H1 (cell line): ENCODE data around the gene GPSM1. TPM values are rescaled to one million over a fixed set of nuclear protein-coding genes. Genes with fewer than 3 reads are reported as not detected.

ENCODE experiments used
- CTCF ChIA-PET: fragments of 300-600 bp; sonication (Branson Sonifier 250); formaldehyde crosslinking; loops from one replicate; lab custom pipeline; 2021; ENCODE audit not compliant: partially characterized antibody; lab: Charles Lee
- POLR2A ChIA-PET: fragments of 300-600 bp; sonication (Branson Sonifier 250); formaldehyde crosslinking; loops from one replicate; lab custom pipeline; 2021; ENCODE audit warnings: inconsistent platforms; ENCODE audit not compliant: partially characterized antibody; lab: Charles Lee
- DNase-seq, 2 experiments: peaks; one replicate each; pipeline versions ENCODE4 v3.0.0 to v3.0.0-alpha.2; 2010 to 2022; ENCODE audit warnings: low spot score in 2 of 2, low read depth in 1 of 2, mixed read lengths in 1 of 2
- FAIRE-seq: peaks from 2 replicates; lab custom pipeline; 2011; peaks lifted over from hg19 to GRCh38; lab: Jason Lieb, UNC
- H2AFZ ChIP-seq: 2 replicates; pipeline ENCODE4 v1.8.1; 2012; ENCODE audit warnings: low read length, inconsistent platforms
- H2AK5ac ChIP-seq: 2 replicates; pipeline ENCODE4 v1.6.1; 2013; ENCODE audit warnings: low read depth, low read length
- H2BK120ac ChIP-seq: replicated peaks from 2 replicates; pipeline ENCODE3; 2013; ENCODE audit warnings: low read depth, low read length, inconsistent platforms
- H2BK12ac ChIP-seq: 2 replicates; pipeline ENCODE4 v1.6.1; 2013; ENCODE audit warnings: low read depth, low read length
- H2BK15ac ChIP-seq: 2 replicates; pipeline ENCODE4 v1.6.1; 2013; ENCODE audit warnings: low read length
- H2BK20ac ChIP-seq: 2 replicates; pipeline ENCODE4 v1.6.1; 2013; ENCODE audit warnings: low read length
- H2BK5ac ChIP-seq: 2 replicates; pipeline ENCODE4 v1.6.1; 2013; ENCODE audit warnings: low read depth, low read length
- H3K14ac ChIP-seq: 2 replicates; pipeline ENCODE4 v1.6.1; 2013; ENCODE audit warnings: inconsistent platforms; ENCODE audit not compliant: insufficient read length
- H3K18ac ChIP-seq: 2 replicates; pipeline ENCODE4 v1.6.1; 2013; ENCODE audit warnings: low read length; ENCODE audit errors: extremely low read depth
- H3K23ac ChIP-seq: 2 replicates; pipeline ENCODE4 v1.6.1; 2013; ENCODE audit warnings: inconsistent platforms; ENCODE audit not compliant: insufficient read length
- H3K23me2 ChIP-seq: 2 replicates; pipeline ENCODE4 v1.6.1; 2013; ENCODE audit warnings: low read depth, low read length
- H3K27ac ChIP-seq: 2 replicates; pipeline ENCODE4 v1.6.1; 2011; ENCODE audit warnings: low read depth, low read length, inconsistent platforms
- H3K27me3 ChIP-seq, 4 experiments: replicated peaks in 1 of 4; 1 replicate in 1 of 4; 2 replicates in 3 of 4; pipeline versions ENCODE4 v1.6.1 to v1.8.1; 2011 to 2013; ENCODE audit warnings: low read length in 3 of 4, mild to moderate bottlenecking in 3 of 4, inconsistent platforms in 2 of 4, mixed read lengths in 2 of 4, moderate library complexity in 1 of 4; ENCODE audit not compliant: control insufficient read depth in 3 of 4, insufficient read depth in 3 of 4; ENCODE audit errors: extremely low read depth in 1 of 4
- H3K36me3 ChIP-seq, 4 experiments: 2 replicates each; pipeline versions ENCODE4 v1.6.1 to v1.8.1; 2011 to 2013; ENCODE audit warnings: mild to moderate bottlenecking in 4 of 4, low read length in 3 of 4, moderate library complexity in 2 of 4, control low read depth in 1 of 4, inconsistent platforms in 1 of 4; ENCODE audit not compliant: insufficient read depth in 4 of 4, control insufficient read depth in 2 of 4
- H3K4ac ChIP-seq: replicated peaks from 2 replicates; pipeline ENCODE3; 2013; ENCODE audit warnings: low read length, low read depth, mixed read lengths, inconsistent platforms; ENCODE audit not compliant: insufficient read length
- H3K4me1 ChIP-seq, 4 experiments: replicated peaks in 1 of 4; 1 replicate in 1 of 4; 2 replicates in 3 of 4; pipeline versions ENCODE4 v1.6.1 to v1.8.1; 2011 to 2013; ENCODE audit warnings: low read length in 3 of 4, inconsistent platforms in 2 of 4, mixed read lengths in 1 of 4; ENCODE audit not compliant: insufficient read depth in 4 of 4, control insufficient read depth in 3 of 4
- H3K4me2 ChIP-seq, 2 experiments: 2 replicates each; pipeline versions ENCODE4 v1.6.1 to v1.8.1; 2011 to 2013; ENCODE audit warnings: low read depth in 2 of 2, low read length in 2 of 2, control low read depth in 1 of 2, inconsistent platforms in 1 of 2, mild to moderate bottlenecking in 1 of 2; ENCODE audit not compliant: insufficient read depth in 1 of 2
- H3K4me3 ChIP-seq, 4 experiments: fragments of 200-600, 300-600 bp in 1 of 4; sonication (generic), shearing (Covaris generic), sonication (Bioruptor Twin) in 1 of 4; 2 replicates each; pipeline versions ENCODE4 v1.5.1 to v1.8.1; 2011 to 2016; ENCODE audit warnings: low read length in 4 of 4, low read depth in 3 of 4, control low read depth in 2 of 4, inconsistent platforms in 2 of 4, mild to moderate bottlenecking in 2 of 4, mixed read lengths in 1 of 4, moderate library complexity in 1 of 4; ENCODE audit not compliant: insufficient read depth in 2 of 4; ENCODE audit errors: extremely low read depth in 1 of 4
- H3K56ac ChIP-seq: replicated peaks from 2 replicates; pipeline ENCODE3; 2013; ENCODE audit warnings: low read depth, mild to moderate bottlenecking, mixed read lengths, low read length, inconsistent platforms; ENCODE audit not compliant: insufficient read length
- H3K79me1 ChIP-seq: 2 replicates; pipeline ENCODE4 v1.6.1; 2013; ENCODE audit warnings: low read depth, low read length, control low read depth
- H3K79me2 ChIP-seq, 2 experiments: 2 replicates each; pipeline versions ENCODE4 v1.6.1 to v1.8.1; 2012 to 2013; ENCODE audit warnings: low read length in 2 of 2, mild to moderate bottlenecking in 2 of 2, inconsistent platforms in 1 of 2; ENCODE audit not compliant: insufficient read depth in 2 of 2, control insufficient read depth in 1 of 2
- H3K9ac ChIP-seq, 4 experiments: replicated peaks in 1 of 4; 1 replicate in 1 of 4; 2 replicates in 3 of 4; pipeline versions ENCODE4 v1.6.1 to v1.8.1; 2011 to 2013; ENCODE audit warnings: low read depth in 3 of 4, low read length in 3 of 4, control low read depth in 2 of 4, mild to moderate bottlenecking in 2 of 4, moderate library complexity in 2 of 4, inconsistent platforms in 1 of 4; ENCODE audit errors: extremely low read depth in 1 of 4
- H3K9me3 ChIP-seq, 2 experiments: 2 replicates each; pipeline versions ENCODE4 v1.6.1 to v1.8.1; 2012 to 2013; ENCODE audit warnings: mild to moderate bottlenecking in 2 of 2, moderate library complexity in 2 of 2, control low read depth in 1 of 2, inconsistent platforms in 1 of 2, low read depth in 1 of 2, low read length in 1 of 2, mixed read lengths in 1 of 2; ENCODE audit not compliant: insufficient read depth in 2 of 2
- H4K20me1 ChIP-seq, 2 experiments: replicated peaks in 1 of 2; 2 replicates each; pipeline versions ENCODE3 to v1.8.1; 2011 to 2013; ENCODE audit warnings: inconsistent platforms in 2 of 2, low read length in 2 of 2, mild to moderate bottlenecking in 1 of 2; ENCODE audit not compliant: insufficient read depth in 2 of 2, control insufficient read depth in 1 of 2
- H4K5ac ChIP-seq: 2 replicates; pipeline ENCODE4 v1.6.1; 2013; ENCODE audit warnings: low read length, low read depth, mixed read lengths, inconsistent platforms; ENCODE audit not compliant: insufficient read length
- H4K8ac ChIP-seq: 2 replicates; pipeline ENCODE4 v1.8.0; 2013; ENCODE audit warnings: mild to moderate bottlenecking, moderate library complexity, low read length, inconsistent platforms; ENCODE audit not compliant: insufficient read depth; ENCODE audit errors: extremely low read depth
- H4K91ac ChIP-seq: replicated peaks from 2 replicates; pipeline ENCODE3; 2013; ENCODE audit warnings: low read length, mixed read lengths, inconsistent platforms; ENCODE audit not compliant: insufficient read length
- KDM1A ChIP-seq: fragments of 200-600, 300-600 bp; sonication (generic); IDR thresholded peaks from 2 replicates; pipeline ENCODE4 v1.7.1; 2016; ENCODE audit warnings: mild to moderate bottlenecking, low read length, borderline replicate concordance
- NANOG ChIP-seq: IDR thresholded peaks from 2 replicates; pipeline ENCODE4 v1.6.1; 2011; ENCODE audit warnings: low read length, low read depth, mild to moderate bottlenecking, inconsistent platforms; ENCODE audit not compliant: insufficient read depth, poor library complexity, severe bottlenecking
- TAF7 ChIP-seq: optimal IDR thresholded peaks from 2 replicates; pipeline ENCODE3; 2011; ENCODE audit warnings: low read depth, mild to moderate bottlenecking, inconsistent platforms, low read length, moderate library complexity, borderline replicate concordance
- WGBS, 2 experiments: shearing (Covaris generic) in 1 of 2; methylation state at CpG; one replicate each; pipeline versions ENCODE4 v1.1.6 to v1.1.7; 2013 to 2015; ENCODE audit warnings: low lambda C conversion rate in 2 of 2, mixed read lengths in 2 of 2, inconsistent platforms in 1 of 2, low coverage in 1 of 2, missing lambda C conversion rate in 1 of 2; ENCODE audit not compliant: insufficient replicate concordance in 2 of 2, insufficient coverage in 1 of 2, insufficient read length in 1 of 2; ENCODE audit errors: extremely low coverage in 1 of 2, missing lambda C conversion rate in 1 of 2; 5-methylcytosine and 5-hydroxymethylcytosine counted together
- polyA plus RNA-seq, 7 experiments: library from polyadenylated mRNA; depleted of rRNA in 3 of 7; stranded (reverse) in 5 of 7; unstranded in 2 of 7; fragments of >200 nt in 5 of 7; fragments of 200-250 nt in 2 of 7; gene quantifications; 1 replicate in 5 of 7; 2 replicates in 1 of 7; 4 replicates in 1 of 7; pipeline versions ENCODE4 v1.2.1 to v1.2.3, GENCODE V29; 2011 to 2013; ENCODE audit warnings: missing spikeins in 2 of 7, mixed read lengths in 2 of 7
- total RNA-seq: library from RNA; stranded (reverse); fragmentation: NEBNext Ultra II Directional; extraction: Animal tissue kit (Norgen Biotek cat#: 25700); gene quantifications from 2 replicates; pipeline ENCODE4 v1.2.1, GENCODE V29; 2021

The GPSM1 gene
- total and polyA plus RNA-seq, 2 of the 8 experiments (the other 6 are each of a cell fraction or from before 2014, with no cell fraction given) = 12.8 to 18.0 TPM

DNA sequence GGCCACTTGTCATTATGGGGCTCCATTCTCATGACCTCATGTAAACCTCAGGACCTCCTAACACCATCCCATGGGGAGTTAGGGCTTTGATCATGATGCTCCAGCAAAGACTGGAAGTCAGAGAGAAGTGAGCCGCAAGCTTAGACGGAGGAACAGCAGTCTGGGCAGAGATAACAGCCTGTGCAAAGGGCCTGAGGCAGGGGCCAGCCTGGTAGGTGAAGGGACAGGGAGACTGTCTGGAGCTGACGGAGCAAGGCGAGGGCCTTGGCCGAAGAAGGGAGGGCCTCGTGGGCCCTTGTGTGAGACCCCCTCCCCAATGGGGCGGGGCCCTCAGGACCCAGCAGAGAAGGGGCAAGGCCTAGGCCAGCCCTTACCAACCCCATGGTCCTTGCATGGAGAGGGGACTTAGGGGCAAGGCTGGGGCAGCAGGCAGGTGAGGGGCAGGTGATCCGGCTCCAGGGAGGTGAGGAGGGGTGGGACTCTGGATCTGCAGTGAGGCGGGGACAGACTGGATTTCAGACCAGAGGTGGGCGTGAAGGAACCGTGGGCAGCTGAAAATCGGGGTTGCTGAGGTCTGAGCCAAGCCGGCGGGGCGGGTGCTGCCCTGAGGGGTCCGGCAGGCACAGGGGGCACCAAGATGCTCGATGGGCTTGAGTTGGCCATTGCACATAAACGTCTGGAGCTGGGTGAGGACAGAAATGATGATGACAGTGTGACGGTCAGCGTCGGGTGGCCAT lies 17.4 kb downstream of the GPSM1 start:
- ChIA-PET CTCF (interaction anchor here (0.8 to 7.9 kb wide), 9 partner anchors 9 to 207 kb away, joined by 3 to 80 read pairs (median 3); partner anchors contain the start of gene DNLZ), POLR2A (interaction anchor here (0.8 to 8.0 kb wide), 5 partner anchors 11 to 98 kb away, joined by 3 to 137 read pairs (median 3); partner anchors contain the start of gene DNLZ)
- Histone ChIP-seq H3K18ac (peak overlapping the region; percentile 6; the same call in 1 of the 2 replicates), H3K4ac (no peak overlapping the region), H3K36me3 (no peaks in the 10 kb centered on the region), H4K8ac (no peak overlapping the region), H3K14ac (no peak overlapping the region), H2BK20ac (no peak overlapping the region), H3K79me2 (no peaks in the 10 kb centered on the region), H2BK120ac (no peak overlapping the region), H3K4me3 (no peak overlapping the region), H4K5ac (no peak overlapping the region), H3K23me2 (peaks cover 2% of the 10 kb centered on the region; the same call in 1 of the 2 replicates), H2BK12ac (0 out of 2 replicates have a peak overlapping the region, but pooled peaks have one; percentile 27), H3K9me3 (no peaks in the 10 kb centered on the region), H2AK5ac (peak overlapping the region; percentile 65; the same call in 1 of the 2 replicates), H3K27me3 (no peaks in the 10 kb centered on the region), H3K56ac (no peak overlapping the region), H2AFZ (no peak overlapping the region), H4K20me1 (no peaks in the 10 kb centered on the region), H3K4me1 (peaks cover 0 to 19% (median 10%) of the 10 kb centered on the region in 4 experiments; a peak in 6 of 7 replicates), H3K4me2 (no peak overlapping the region), H2BK15ac (no peak overlapping the region), H4K91ac (no peak overlapping the region), H3K27ac (no peak overlapping the region), H2BK5ac (no peak overlapping the region; the same call in 1 of the 2 replicates), H3K23ac (no peak overlapping the region), H3K9ac (no peak overlapping the region), H3K79me1 (no peaks in the 10 kb centered on the region)
- DNase-seq (no peak), FAIRE-seq (no peak)
- TF ChIP-seq KDM1A (peak; percentile 56; the same call in 1 of the 2 replicates), NANOG (no peak), TAF7 (no peak)
- WGBS, 2 experiments = 91% methylated on average over 21 of the region's 21 CpGs; no CpG with 5 or more reads in 1 of the 2 experiments
